ENCODE measurements around the gene TMTC4. TPM values are rescaled to one million over a fixed set of nuclear protein-coding genes. Genes with fewer than 3 reads are reported as not detected.

TMTC4 gene
- total RNA-seq, 1 donor from 2014 or later, result 17.0 TPM

DNA sequence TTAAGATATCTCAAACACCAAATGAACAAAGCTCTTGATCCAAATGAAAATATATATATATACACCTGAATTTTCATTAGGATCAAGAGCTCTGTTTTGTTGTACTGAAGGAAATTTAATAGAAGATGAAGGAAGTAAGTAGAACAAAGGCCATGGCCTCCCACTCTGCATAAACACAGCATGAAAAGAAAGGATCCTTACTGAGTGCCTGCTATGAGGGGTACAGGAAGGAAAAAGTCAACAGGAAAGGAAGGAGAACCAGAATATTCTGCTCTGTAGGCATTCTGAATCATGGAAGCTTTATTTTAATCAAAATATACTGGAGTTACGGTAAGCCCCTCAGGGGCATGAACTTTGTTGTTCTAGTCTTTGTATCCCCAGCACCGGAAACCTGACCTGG, 22.1 kb downstream of the TMTC4 start:
- no peak overlapping the region for H3K27ac Mint-ChIP-seq
- POLR2A ChIA-PET, result no interaction called here
- intact Hi-C loops (cut with micrococcal nuclease), result no loop called here

DNA sequence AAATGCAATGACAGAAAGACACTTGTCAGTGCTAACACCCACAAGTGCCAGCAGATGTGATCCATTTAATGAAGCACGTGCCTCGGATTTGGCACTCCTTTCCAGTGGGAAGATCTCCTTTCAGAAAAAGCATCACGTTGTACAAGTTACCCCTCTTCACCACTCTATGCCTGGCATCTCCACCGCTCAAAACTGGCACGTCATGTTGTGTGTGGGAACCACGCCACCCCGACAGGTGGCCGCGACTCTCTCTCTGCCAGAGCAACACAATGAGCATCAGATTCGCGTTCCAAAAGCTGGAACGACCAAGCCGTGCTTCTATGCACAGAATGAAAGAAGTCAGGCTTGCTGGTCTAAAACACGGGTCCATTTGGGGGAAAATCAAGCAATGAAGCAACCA, 24.3 kb downstream of the TMTC4 start:
- H3K4me1 Mint-ChIP-seq, result no peaks in the 10 kb centered on the region
- DNase-seq (no peak), ATAC-seq (ENCODE audit: low read depth) (no peak)
- H3K4me3 Mint-ChIP-seq, result no peak overlapping the region
- POLR2A ChIA-PET, result no interaction called here
- no peaks in the 10 kb centered on the region for H3K9me3 Mint-ChIP-seq
- no peaks in the 10 kb centered on the region for H3K27me3 Mint-ChIP-seq
- H3K27ac Mint-ChIP-seq, result no peak overlapping the region
- intact Hi-C loops (cut with micrococcal nuclease), result no loop called here
- CTCF ChIA-PET, result no interaction called here
- TF ChIP-seq, protein P1, sequence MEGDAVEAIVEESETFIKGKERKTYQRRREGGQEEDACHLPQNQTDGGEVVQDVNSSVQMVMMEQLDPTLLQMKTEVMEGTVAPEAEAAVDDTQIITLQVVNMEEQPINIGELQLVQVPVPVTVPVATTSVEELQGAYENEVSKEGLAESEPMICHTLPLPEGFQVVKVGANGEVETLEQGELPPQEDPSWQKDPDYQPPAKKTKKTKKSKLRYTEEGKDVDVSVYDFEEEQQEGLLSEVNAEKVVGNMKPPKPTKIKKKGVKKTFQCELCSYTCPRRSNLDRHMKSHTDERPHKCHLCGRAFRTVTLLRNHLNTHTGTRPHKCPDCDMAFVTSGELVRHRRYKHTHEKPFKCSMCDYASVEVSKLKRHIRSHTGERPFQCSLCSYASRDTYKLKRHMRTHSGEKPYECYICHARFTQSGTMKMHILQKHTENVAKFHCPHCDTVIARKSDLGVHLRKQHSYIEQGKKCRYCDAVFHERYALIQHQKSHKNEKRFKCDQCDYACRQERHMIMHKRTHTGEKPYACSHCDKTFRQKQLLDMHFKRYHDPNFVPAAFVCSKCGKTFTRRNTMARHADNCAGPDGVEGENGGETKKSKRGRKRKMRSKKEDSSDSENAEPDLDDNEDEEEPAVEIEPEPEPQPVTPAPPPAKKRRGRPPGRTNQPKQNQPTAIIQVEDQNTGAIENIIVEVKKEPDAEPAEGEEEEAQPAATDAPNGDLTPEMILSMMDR (IDR thresholded peaks at IDR 0.05), result no peak
- H3K36me3 Mint-ChIP-seq (ENCODE audit: low read depth), result peaks cover 16% of the 10 kb centered on the region

More for the DNA sequence above, 22.1 kb downstream of the TMTC4 start:
- Mint-ChIP-seq H3K9me3 (no peaks in the 10 kb centered on the region), H3K36me3 (ENCODE audit: low read depth) (peaks cover 33% of the 10 kb centered on the region), H3K4me1 (no peaks in the 10 kb centered on the region), H3K4me3 (no peak overlapping the region), H3K27me3 (no peaks in the 10 kb centered on the region)
- ATAC-seq (ENCODE audit: low read depth), result no peak
- CTCF ChIA-PET, result no interaction called here
- DNase-seq, result no peak
- TF ChIP-seq, protein P1 (IDR thresholded peaks at IDR 0.05), result no peak

DNA sequence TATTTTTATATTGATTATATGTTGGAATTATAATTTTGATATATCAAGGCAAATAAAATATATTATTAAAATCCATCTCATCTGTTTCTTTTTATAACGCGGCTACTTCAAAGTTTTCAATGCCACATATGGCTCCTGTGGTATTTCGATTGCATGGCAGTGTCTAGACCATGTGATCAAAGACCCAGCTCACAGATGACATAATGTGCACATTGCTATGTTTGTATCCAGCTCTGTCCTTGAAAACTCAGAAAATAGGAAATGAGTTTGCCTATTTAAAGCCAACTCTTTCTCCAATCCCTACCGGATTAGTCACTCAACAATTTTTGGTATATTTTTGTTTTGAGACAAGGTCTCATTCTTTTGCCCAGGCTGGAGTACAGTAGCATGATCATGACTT, 26.2 kb downstream of the TMTC4 start:
- no peaks in the 10 kb centered on the region for H3K9me3 Mint-ChIP-seq
- H3K27ac Mint-ChIP-seq, result no peak overlapping the region

DNA sequence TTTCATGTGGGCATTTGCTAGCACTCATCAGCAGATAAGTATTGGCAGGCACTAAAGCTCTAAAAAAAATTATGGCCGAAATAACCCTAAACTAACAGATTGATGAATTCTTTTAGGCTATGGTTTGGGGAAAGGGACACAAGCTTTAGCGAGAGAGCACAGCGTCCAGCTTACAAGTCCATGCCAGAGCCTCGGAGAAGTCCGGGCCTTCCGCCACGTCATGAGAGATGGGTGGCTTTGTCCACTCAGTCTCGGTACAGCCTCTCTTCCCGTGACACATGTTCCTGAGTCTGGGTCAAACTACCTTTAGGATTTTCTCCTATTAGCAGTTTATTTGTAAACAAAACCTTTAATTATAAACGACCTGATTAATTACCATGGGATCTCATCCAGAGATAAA, 27.7 kb downstream of the TMTC4 start:
- ATAC-seq (ENCODE audit: low read depth) (no peak), DNase-seq (no peak)
- Mint-ChIP-seq H3K36me3 (ENCODE audit: low read depth) (peaks cover 15% of the 10 kb centered on the region), H3K4me3 (no peak overlapping the region), H3K27me3 (no peaks in the 10 kb centered on the region), H3K9me3 (no peaks in the 10 kb centered on the region), H3K4me1 (no peaks in the 10 kb centered on the region), H3K27ac (no peak overlapping the region)
- CTCF ChIA-PET, result interaction anchor here (1.8 kb wide), 1 partner anchor 74 kb away, joined by 4 read pairs; no protein-coding TSS in a partner anchor
- intact Hi-C loops (cut with micrococcal nuclease), result no loop called here
- TF ChIP-seq, protein P1 (IDR thresholded peaks at IDR 0.05), result no peak
- POLR2A ChIA-PET, result no interaction called here

More for the DNA sequence above, 26.2 kb downstream of the TMTC4 start:
- no peaks in the 10 kb centered on the region for H3K27me3 Mint-ChIP-seq
- no peak for ATAC-seq (ENCODE audit: low read depth)
- no peaks in the 10 kb centered on the region for H3K4me1 Mint-ChIP-seq
- no peak overlapping the region for H3K4me3 Mint-ChIP-seq
- intact Hi-C loops (cut with micrococcal nuclease), result no loop called here
- TF ChIP-seq, protein P1 (IDR thresholded peaks at IDR 0.05), result no peak
- ChIA-PET CTCF (no interaction called here), POLR2A (no interaction called here)
- no peak for DNase-seq
- peaks cover 15% of the 10 kb centered on the region for H3K36me3 Mint-ChIP-seq (ENCODE audit: low read depth)

DNA sequence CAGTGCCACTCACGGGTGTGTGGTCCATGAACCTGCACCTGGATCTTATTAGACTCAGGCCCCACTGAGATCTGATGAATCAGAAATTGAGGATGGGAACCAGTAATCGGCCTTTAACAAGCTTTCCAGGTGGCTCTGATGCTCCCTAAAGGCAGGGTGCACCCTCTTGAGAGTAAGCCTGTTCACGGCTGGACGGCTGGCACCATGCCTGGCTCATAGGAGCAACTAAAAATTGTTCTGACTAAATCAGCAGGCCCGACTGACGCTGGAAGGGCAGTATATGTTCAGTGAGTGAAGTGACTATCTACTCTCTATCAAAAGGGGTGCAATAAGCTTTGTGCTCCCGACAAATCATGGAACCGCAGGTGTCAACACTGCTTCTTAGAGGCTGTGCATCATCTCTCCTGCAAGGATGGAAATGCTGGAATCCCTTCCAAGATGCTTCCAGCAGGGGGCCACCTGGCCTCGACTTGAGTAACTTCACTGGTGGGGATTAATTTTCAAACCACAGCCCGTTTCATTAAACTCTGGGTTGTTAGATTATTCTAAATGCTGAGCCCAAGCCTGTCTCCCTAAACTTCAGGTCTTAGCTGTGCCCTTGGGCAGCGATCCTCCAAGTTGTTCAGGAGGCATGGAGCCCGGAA, 28.4 kb downstream of the TMTC4 start:
- Mint-ChIP-seq H3K27ac (no peak overlapping the region), H3K36me3 (ENCODE audit: low read depth) (peaks cover 18% of the 10 kb centered on the region), H3K4me3 (no peak overlapping the region), H3K4me1 (no peaks in the 10 kb centered on the region), H3K27me3 (no peaks in the 10 kb centered on the region), H3K9me3 (no peaks in the 10 kb centered on the region)
- TF ChIP-seq, protein P1 (IDR thresholded peaks at IDR 0.05), result no peak
- DNase-seq (no peak), ATAC-seq (ENCODE audit: low read depth) (no peak)
- ChIA-PET POLR2A (no interaction called here), CTCF (interaction anchor here (1.8 kb wide), 1 partner anchor 73 kb away, joined by 4 read pairs; no protein-coding TSS in a partner anchor)
- intact Hi-C loops (cut with micrococcal nuclease), result no loop called here

Data from activated B cell treated with CpG ODN at 0.5 μM for 24 hours (primary cell).